C1 segment of cervical spinal cord (tissue), 14 donors: ENCODE measurements around the gene DIO1.

Source experiments
- DNase-seq, 14 donors: peaks; one replicate each; lab custom pipeline; 2025; lab: John Stamatoyannopoulos, UW

DIO1 gene

DNA sequence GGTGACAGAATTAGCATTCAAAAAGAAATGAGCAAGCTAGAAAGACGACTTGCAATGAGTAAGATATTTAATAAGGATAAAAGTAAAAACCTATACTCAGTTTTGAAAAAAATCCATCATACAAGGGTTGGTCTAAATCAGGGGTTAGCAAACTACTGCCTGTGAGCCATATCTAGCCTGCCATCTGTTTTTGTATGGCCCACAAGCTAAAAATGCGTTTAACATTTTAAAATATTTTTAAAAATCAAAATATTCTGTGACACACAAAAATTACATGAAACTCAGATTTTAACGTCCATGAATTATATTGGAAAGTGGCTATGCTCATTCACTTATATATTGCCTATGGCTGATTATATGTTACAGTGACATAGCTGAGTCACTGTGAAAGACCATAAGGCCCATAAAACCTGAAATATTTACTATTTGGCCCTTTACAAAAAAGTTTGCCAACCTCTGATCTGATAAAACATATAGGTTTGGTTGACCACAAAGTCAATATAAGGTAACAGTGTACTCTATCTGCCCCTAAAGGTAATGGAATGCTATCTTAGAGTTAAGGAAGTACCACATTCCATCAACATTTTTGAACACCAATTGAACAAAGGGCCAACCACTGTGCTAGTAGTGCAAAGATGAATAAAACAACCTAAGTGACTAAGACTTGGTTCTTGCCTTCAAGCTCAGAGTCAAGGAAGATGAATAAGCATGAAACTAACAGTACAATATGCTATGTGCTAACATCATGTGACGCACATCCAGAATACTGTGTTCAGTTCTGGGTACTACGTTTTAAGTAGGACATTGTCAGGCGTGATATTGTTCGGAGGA, 48.4 kb downstream of the DIO1 start:
- DNase-seq: no peak

DNA sequence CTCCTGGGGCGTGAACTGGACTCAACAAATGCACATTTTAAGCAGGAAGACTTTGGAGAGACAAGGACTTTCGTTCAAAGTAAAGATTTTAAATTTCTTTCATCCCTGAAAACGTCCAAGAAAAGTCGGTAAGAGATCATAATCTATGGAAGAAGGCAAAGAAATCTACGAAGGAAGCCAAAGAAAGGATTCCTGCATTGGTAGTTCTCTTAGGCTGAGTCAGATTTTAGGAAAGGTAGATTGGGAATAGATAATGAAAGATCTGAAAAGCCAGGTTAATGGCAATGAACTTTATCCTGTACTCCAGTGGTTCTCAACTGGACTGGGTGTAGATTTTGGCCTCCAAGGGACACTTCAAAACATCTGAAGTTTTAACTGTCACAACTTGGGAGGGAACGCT, 49.1 kb downstream of the DIO1 start:
- DNase-seq: no peak

DNA sequence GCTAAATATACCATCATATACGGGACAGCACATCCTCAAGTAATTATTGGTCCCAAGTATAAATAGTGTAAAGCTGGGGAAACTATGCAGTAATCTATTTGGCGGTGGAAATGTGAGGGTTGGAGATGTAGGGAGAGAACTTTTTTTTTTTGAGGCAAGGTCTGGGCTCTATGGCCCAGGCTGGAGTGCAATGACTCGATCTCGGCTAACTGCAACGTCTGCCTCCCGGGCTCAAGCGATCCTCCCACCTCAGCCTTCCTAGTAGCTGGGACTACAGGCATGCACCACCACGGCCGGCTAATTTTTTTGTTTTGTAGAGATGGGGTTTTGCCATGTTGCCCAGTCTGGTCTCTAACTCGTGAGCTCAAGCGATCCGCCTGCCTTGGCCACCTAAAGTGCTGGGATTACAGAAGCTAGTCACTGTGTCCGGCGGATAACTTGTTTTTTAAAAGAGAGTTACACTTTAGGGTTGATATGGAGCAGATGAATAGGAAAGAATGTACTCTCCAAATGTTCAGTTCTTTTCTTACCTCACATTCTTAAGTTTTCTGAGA, 49.6 kb downstream of the DIO1 start:
- DNase-seq: no peak

DNA sequence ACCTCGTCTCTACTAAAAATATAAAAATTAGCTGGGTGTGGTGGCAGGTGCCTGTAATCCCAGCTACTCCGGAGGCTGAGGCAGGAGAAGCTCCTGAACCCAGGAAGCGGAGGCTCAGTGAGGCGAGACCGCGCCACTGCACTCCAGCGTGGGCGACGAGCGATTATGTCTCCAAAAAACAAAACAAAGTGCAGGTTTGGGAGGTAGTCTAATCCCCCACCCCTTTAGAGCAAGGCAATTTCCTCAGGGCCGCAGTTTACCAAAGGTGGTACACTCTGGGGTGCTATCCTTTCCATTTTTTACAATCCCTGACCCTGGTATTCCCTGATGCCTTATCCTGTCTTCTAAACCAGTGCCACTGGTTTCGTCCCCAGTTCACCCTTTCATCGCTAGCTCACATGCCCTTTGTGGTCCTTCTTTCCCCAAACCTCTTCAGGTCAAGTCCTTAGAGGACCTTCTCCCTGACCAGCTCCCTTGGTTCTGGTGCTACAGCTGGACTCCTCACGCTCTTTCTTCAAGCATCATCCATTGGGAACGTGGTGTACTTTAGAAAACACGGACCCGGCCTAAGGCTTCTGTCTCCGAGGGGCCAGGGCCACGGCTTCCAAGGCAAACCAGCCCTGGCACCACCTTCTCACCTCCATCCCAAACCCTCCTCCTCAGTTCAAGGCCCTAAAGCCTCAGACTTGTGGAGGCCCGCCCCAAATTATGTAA, 50.6 kb downstream of the DIO1 start:
- peak in 2 of 14 donors; percentile 9 to 38 for DNase-seq

DNA sequence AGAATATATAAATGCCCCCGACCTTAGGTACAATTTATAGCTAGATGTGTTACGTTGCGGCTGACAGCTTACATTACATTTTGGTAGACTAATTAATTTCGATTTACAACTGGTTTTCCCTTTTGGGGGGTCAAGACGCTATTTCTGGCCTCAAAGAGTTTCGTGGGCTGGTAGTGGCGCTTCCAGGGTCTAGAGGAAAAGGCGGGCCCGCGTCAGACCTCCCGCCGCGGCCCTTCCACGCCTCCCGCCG, 51.1 kb downstream of the DIO1 start:
- DNase-seq: no peak

DNA sequence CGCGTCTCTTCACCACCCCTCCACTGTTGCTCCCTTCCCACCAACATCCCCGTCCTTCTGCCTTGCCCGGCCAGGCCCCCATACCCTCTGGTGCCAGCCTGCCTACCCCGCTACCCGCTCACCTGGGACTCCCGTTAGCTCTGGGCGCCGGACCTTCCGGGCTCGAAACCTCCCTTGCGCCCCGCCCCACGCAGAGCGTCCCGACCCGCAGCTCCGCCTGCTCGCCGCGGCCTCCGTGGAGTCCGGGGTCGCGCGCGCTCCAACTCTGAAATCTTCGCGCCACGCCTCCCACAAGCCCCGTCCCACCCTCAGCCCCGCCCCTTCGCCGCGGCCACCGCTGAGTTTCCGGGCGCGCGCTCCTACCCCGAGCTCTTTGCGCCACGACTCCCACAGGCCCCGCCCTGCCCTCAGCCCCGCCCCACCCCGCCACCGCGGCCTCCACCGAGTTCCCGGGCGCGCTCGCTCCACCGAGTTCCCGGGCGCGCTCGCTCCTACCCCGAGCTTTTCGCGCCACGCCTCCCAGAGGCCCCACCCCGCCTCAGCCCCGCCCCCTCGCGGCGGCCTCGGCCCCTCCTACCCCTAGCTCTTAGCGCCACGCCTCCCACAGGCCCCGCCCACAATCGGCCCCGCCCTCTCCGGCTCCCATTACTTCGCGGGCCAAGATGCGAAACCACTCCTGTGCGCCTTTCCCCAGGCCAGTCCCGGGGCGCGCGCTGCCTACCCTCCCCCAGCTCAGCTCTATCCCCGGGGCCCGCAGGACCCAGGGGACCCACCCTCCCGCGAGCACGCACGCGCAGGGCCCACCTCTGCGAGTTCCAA, 51.7 kb downstream of the DIO1 start, which contains the start of gene IFT25:
Gene IFT25, minus strand, starts transcription at position 267 of the 819 bp plus-strand sequence. CDS start 5,617 bp downstream, outside the sequence.
- DNase-seq: peak; percentile 80 to 99 (median 97)

DNA sequence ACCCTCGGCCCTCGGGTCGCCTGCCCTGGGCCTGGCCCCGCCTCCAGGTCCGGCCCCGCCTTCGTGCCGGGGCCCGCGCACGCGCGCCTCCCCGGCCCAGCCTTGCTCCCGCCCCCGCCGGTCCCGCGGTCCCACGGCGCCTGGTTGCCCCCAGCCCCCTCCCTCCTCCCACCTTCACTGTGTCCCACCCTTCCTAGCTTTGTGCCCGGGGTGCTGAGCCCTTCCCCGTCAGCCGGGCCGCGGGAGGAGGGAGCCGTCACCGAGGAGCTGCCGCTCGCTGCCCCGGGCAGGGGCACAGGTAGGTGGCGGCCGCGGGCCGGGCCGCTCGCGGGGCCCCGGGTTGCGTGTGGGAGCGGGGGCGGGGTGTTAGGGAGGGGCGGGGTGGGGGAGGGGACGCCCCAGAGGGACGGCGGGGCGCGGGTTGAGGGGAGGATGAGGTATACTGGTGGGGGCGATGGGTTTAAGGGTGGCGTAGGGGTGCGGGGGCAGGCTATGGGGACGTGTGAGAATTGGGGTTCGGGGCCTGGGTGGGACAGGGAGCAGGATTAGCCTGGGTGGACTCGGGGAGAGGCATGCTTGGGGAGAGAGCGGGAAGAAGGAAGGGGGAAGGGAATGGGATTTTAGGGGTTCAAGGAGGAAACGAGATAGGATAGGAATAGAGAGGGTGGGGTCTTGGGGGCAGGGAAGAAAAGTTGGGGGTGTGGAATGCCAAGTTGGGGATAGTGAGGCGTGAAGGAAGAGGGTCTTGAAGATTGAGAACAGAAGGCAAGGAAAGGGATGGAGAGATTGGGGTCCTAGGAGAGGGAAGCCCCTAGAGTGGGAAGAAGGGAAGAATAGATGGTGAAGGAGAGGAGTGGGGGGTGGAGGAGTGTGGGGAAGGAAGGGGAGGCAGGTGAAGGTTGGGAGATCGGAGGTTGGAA, 52.5 kb downstream of the DIO1 start, which contains the start of gene LRRC42:
Gene LRRC42, plus strand, starts transcription at position 99 of the 920 bp plus-strand sequence. CDS start 5,650 bp downstream, outside the sequence.
- DNase-seq: peak in 2 of 14 donors; percentile 97 to 99

DNA sequence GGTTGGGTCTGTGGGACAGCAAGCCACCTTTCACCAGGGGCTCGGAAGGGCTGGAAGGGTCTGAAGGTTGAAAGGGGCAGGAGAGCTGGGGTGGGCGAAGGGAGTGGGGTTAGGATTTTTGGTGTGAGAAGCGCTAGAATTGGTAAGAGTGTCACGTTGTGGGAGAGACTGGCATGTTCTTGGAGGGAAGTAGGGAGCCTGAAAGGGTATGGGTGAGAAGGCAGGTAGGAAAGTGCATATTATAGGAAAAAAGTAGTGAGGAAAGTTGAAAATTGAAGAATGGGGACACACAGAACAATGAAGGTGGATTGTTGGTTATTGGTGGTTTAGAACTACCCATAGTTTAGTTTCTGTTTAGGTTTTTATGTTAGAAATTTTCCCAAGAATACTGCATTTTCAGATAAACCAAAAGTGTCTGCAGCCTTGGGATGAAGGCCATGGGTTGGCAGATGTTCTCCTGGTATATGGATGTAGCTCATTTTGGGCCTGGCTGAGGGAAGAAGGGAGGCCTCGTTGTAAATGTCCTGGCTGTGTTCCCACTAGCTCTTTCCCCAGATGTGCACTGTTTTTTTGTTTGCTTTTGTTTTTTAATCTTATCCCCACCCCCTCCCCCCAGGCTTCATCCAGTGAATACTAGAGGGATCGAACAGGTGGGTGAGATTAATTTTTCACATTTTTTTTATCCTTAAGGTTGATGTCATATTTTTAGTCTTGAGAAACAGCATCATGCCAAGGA, 53.4 kb downstream of the DIO1 start:
- no peak for DNase-seq

DNA sequence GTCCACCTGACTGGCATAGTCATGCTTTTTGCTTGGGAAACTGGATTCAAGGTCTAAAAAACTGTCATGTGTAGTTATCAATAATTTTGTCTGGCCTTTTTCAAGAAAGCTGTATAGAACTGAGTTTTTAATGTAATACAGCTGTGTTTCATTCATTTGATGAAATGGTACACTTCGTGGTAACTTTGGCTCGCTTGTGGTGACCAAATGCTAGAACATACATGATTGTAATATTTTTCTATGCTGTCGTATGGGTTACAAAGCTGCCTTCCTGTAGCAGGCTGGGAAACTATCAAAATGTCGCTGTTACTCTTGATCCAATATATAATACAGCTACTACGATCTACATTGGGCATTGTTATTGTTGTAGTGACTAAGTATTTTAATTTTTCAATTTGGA, 54.3 kb downstream of the DIO1 start:
- no peak for DNase-seq

DNA sequence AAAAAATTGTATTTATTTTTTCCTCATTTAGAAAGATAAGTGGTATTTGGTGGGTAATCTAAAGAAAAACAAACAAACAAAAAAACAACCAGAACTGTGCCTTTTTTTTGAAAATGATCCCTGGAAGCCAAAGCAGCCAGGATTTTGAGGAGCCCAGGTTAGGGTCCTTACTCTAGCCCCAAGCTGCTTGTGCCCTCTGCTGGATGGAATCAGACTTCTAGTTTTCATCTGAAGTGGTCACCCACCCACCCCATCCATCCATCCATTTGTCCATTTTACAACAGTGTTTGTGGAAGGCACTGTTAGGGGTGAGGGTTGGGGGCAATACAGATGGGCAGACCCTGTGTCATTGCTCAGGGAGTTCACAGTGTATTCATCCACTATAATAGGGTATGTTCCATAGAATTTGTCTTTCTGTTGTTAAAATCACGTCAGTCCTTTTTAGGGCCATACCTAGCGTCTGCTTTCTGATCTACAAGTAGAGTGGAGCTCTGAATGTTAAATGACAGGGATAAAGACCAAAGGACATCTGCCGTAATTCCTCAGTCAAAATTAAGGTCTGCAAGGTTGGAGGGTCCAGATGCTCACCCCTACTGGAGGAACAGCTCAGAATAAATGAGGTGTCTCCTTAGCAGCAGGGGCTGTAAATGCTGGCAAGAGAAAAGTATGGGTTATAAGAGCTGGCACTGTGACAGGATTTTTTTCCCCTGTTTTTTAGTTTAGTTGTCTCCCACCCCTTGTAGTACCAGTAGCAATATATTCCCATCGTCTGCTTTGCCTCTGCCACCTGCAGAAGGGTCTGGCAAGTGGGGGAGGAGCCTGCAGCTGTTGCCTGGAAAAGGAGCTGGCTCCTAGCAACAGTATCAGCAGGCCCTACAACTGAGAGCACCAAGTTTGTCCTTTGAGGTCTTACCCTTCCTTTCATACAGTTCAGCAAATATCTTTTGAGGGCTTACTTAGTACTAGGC, 55.3 kb downstream of the DIO1 start:
- DNase-seq: peak in 1 of 14 donors; percentile 6

DNA sequence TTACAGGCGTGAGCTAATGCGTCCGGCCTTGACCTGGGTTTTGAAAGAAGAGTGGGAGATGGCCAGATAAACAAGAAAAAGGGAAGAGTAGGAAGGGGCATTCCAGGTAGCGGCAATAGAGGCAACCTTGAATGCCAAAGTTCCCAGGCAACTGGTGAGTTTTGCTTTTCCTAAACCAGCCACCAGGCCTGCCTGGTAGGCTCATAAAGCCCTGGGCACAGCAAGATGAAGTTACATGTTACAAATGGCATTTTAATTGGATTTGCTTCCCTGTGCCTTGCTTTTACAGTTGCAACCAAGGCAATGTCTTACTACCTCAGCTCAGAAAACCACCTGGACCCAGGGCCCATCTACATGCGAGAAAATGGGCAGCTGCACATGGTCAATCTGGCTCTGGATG, 57.7 kb downstream of the DIO1 start:
- DNase-seq: no peak

DNA sequence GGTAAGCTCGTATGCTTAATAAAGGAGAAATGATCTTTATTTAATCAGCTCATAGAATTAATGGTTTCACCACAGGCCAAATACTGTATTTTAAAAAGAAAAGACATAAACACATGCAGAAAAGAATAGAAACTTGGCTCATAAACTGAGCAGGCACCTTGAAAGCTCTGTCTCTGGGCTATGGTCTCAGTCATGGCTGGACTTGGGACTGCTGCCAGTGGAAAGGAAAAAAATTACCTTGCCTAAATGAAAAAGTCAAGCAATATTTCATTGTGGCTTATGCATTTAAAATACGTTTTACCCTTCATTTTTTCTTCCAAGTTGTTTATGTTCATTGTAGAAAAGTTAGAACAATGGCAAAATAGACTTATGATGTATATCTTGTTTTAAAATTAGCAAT, 60.1 kb downstream of the DIO1 start:
- no peak for DNase-seq

DNA sequence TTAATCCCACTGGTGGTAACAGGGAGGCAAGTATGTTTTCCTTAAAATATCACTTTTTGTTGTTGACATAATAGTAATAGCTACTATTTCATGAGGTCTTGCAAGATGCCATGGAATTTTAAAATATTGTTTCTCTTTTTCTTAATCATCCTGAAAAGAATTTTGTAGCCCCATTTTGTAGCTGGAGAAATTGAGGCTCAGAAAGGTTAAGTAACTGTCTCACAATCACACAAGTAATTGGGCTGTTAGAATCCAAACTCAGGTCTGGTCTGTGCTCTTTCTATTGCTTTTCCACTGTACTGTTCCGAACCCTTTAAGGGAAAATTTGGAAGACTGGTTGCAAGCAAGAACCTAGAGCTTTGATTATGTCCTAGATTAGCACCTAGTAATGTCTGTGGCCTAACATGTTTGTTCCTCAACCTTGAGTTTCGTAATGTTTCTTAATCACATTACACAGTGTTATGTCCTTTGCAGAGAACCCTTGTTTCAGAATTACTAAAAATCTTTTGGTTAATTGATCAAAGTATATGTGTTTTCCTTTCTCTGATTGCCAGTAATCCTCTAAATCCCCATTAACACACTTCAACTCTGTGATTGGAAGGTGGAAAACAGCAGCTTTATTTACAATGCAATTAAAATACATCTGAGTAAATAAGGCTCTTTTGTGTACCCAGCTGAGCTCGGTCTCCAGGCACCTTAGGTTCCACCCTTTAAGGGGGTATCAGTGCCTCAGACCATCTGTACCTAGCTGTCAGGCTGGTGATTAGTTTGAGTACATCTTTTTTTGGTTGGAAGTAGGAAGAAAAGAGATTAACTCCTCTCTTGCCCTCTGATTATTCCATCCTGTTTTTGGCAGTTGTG, 62.6 kb downstream of the DIO1 start:
- DNase-seq: no peak

DNA sequence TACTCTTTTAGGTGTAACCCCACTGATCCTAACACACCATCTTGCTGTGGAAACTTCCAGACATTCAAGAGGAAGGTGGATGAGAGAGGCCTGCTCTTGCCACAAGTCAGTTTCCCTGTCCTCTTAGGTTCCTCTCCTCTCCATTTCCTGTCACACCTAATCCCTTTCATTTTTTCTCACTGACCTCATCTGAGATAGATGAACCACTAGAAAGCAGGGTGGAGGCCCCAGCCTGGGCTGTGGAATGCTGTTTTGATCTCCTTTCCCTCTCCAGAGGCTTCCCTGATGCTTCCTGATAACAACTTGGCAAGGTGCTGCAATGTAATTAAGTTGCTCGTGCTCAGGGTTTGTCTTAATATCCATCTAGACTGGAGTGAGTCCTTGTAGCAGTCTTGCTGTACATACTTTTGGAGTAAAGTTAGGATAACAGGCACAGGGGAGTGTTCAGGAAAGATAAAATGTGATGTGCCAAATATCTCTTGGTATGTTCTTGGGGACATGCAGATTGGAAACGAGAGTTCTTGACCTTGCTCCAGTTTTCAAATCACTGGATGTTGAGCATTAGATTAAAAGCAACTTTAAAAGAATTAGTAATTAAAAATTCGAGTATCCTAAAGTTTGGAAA, 63.3 kb downstream of the DIO1 start:
- DNase-seq: no peak

DNA sequence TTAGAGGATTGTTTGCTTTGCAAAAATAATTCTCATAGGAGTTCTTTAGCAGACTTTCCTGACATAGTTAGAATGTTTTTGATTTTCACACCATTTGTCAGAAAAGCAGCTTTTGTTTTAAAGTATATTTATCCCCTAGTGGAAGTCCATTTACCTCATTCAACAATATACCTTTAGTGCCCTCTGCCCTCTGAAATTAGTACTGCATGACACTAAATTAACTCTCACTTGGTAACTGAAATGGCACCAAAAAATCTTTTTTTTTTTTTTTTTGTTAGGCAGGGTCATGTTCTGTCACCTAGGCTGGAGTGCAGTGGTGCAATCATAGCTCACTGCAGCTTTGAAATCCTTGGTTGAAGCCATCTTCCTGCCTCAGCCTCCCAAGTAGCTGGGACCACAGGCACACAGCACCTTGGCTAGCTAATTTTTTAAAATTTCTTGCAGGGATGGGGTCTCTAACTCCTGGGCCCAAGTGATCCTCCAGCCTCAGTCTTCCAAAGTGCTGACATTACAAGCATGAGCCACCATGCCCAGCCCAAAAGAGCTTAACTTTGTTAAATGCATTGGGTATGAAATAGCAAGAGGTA, 65.8 kb downstream of the DIO1 start:
- DNase-seq: no peak
